HG03045 (cell line): ENCODE measurements around the gene HDAC4.

ENCODE experiments used
- ATAC-seq: cut with Tn5 transposase; IDR thresholded peaks from one replicate; pipeline ENCODE4 v1.9.1; 2021; ENCODE audit warnings: mild to moderate bottlenecking, moderate library complexity; ENCODE audit not compliant: unreplicated experiment

Gene HDAC4

GRCh38 chr2:239385096-239386000 lies 15.5 kb downstream of the HDAC4 start:
- ATAC-seq: no peak

DNA sequence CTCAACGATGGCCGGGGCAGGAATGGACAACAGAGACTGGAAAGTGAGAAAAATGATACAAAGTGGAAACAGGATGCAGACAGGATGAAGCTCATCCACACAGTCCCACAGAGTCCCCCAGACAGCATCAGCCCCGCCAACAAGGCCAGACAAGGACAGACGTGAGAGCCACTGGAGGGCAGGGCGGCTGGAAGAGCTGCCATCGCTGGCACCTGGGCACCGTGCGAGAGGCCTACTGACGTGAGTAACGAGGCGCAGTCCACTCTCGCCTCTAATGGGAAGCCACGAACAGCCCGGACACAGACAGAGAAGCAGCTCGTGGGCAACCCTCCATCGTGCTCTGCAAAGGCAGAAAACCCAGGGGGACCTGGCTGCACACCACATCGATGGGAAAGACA lies 17.1 kb downstream of the HDAC4 start:
- ATAC-seq: no peak

GRCh38 chr2:239383036-239383758 lies 17.6 kb downstream of the HDAC4 start:
- no peak for ATAC-seq

DNA sequence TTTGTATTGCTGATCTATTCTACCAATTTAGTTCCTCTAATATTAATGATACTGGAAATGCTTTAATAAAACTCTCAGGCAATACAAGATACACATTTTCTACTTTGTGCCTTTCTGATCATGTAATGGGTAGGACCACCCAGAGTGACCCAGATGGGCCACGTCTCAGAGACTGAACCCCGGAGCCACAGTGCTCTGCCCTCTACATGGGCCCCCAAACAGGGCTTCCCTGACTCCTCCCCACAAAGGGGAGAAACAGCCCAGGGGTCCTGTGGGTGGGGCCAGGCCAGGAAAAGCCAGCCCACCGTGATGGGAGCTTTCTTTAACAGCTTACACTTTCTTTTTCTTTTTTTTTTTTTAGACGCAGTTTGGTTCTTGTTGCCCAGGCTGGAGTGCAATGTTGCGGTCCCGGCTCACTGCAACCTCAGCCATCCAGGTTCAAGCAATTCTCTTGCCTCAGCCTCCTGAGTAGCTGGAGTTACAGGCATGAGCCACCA lies 18.4 kb downstream of the HDAC4 start:
- no peak for ATAC-seq

DNA sequence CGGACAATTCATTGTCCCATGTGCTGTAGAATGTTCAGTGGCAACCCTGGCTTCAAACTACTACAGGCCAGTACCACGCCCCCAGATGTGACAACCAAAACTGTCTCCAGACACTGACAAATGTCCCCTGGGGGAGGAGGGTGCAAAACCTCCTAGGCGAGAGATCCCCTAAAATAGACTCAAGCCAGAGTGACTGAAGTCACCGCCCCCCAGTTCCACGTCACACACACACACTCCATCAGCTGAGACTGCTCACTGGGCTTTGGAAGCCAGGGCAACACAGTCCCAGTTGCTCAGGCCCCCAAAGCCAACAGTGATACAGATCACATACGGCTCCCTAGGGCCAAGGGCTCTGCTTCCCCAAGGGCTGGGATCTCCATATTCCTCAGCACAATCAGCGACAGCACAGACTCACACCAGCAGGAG lies 19.1 kb downstream of the HDAC4 start:
- ATAC-seq: peak; percentile 62

DNA sequence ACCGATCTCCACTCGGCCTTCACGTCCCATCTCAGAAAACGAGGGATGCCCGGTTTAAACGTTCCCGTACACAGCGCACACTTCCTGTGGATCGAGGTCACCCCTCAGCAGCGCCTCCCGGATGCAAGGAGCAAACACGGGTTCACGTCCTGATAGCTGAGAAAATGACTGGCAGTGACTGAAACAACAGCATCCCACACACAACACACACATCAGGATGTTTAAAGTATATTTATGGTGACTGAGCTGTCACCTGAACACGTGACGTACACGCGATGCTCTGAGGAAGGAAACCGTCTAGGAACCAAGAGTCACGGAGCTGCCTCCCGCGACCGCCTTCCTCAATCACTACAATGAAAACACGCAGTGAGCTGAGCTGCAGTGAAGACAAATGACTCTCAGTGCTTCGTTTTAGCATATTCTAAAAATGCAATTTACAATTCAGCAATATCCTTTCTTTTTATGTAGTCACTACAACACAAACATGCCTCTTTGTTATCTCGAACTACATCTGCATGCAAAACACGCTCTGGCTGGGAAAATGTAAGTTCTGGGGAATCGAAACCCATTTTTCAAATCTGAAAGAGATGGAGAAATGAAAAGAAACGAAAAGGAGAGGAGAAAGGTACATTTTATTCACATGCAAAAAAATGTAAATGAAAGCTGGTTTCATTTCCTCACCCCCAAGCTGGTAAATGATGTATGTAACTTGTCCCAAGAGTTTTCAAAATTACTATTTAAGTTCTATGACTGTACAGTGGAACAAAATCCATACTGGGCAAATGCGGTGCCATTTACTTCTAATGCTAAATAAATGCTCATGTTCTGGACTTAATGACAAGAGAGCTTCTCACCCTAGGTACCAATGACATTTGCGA lies 19.8 kb downstream of the HDAC4 start:
- peak; percentile 18 for ATAC-seq

GRCh38 chr2:239379641-239380170 lies 21.1 kb downstream of the HDAC4 start:
- ATAC-seq: no peak

DNA sequence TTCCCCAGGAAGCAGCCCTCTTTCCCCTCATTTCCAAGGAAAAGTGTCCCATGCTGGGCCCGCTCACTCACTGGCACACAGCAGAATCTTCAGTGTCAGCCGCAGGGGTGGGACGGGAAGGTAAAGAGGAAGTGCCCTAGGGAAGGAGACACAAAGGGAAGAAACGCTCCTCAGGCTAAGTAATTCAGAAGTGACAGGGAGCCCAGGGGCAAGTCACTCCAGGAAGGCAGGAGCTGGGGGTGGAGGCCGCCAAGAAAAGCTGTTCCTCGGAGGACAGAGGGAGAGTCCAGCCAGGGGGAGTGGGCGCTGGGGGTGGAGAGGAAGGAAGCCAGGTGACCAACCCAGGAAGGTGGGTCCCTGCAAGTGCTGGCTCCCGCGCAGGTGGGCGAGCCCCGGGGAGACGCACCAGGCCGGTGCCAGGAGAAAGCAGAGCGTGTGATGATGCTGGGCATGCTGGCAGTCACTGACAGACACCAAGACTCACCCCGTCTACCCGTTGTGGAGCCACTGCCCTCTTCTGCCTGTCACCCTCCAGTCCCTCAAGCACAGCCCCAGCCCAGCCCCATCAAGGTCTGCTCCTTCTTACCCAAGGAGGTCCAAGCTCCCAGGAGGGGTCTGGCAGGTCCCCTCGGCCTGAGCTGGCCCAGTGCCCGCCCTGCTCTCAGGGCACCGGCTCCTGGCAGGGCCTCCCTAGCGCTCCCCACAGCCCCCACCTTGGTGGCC lies 21.7 kb downstream of the HDAC4 start:
- no peak for ATAC-seq

GRCh38 chr2:239378021-239378917 lies 22.6 kb downstream of the HDAC4 start:
- ATAC-seq: no peak

DNA sequence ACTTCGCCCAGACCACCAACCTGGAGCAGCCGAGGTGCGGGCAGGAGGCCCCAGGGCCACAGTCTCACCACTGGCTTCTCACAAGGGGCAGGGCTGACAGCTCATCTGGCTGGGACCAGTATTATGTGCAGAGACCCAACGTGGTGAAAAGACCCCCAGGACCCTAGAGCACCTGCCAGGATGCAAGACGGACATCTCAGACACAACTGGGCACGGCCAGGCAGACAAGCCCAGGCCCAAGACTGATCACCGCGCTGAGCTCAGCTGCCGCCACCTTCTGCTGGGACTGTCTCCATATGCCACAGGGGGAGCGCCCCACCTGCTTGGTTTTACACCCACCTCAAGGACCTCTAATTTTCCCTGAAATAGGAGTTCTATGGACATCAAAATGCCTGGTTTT lies 23.2 kb downstream of the HDAC4 start:
- ATAC-seq: no peak

GRCh38 chr2:239376942-239377531 lies 23.8 kb downstream of the HDAC4 start:
- ATAC-seq: no peak

DNA sequence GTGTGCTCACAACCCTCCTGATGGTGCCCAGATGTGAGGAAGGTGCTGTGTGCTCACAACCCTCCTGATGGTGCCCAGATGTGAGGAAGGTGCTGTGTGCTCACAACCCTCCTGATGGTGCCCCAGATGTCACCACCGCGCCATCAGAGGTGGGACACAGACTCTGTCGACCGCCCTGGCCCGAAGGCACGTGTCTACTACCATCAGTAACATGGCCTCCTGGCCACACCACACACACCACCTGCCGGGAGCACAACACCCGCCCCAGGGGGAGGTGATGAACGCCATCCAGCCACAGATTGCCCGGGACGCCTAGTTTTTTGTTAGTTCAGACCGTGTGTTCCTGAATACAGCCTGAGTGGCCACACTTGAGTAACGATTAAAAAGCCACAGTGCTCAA lies 24.5 kb downstream of the HDAC4 start:
- ATAC-seq: no peak

DNA sequence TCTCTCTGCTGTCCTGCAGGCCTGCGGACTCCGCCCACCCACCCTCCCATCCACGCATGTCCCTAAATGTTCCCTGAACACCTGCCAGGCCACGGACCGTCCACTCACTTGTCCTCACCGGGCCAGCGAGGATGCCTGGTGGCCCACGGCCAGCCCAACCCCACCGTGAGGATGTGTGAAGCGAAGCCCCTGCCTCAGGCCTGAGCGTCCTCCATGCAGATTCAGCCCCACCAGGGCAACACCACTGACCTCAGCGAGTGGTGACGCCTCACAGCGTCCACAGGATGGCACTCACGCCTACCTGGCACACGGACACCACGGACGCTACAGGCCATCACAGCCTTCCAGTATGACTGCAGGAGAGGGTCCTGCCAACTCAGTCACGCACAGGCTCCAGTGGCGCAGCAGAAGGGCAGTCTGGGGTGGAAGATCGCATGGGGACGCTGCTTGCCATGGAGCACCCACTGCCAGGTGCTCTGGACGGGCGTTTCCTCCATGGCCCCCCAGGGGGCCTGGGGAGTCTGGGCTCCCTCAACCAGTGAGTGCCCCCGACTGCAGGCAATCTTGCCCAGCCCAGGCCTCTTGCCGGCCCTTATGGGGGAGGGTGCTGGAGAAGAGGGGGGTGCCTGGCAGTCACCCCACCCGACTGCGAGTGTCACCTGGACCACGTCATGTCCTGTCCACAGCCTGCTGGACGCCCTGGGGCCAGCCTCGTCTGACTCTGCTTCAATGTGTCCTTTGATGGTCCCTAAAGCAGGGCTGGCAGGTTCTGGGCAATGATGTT lies 25.4 kb downstream of the HDAC4 start:
- ATAC-seq: no peak

DNA sequence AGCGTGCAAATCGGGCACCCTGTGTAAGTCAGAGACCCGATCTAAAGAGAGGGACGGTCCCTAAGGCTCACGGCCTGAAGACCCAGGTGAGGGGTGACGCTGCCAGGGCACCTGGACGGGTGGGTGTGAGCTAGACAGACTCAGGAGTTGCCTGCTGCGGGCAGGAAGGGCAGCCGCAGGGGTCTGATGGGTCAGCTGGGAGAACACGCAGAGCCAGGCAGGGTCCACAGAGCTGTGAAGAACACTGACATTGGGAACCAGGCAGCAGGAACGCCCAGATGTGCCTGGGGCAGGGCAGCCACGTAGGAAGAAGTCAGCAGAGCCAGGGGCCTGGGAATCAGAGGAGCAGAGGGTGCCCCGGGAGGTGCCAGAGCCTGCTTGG lies 25.9 kb downstream of the HDAC4 start:
- no peak for ATAC-seq

- ATAC-seq: no peak
Measured at GRCh38 chr2:239372835-239373234, 28.0 kb downstream of the HDAC4 start.

DNA sequence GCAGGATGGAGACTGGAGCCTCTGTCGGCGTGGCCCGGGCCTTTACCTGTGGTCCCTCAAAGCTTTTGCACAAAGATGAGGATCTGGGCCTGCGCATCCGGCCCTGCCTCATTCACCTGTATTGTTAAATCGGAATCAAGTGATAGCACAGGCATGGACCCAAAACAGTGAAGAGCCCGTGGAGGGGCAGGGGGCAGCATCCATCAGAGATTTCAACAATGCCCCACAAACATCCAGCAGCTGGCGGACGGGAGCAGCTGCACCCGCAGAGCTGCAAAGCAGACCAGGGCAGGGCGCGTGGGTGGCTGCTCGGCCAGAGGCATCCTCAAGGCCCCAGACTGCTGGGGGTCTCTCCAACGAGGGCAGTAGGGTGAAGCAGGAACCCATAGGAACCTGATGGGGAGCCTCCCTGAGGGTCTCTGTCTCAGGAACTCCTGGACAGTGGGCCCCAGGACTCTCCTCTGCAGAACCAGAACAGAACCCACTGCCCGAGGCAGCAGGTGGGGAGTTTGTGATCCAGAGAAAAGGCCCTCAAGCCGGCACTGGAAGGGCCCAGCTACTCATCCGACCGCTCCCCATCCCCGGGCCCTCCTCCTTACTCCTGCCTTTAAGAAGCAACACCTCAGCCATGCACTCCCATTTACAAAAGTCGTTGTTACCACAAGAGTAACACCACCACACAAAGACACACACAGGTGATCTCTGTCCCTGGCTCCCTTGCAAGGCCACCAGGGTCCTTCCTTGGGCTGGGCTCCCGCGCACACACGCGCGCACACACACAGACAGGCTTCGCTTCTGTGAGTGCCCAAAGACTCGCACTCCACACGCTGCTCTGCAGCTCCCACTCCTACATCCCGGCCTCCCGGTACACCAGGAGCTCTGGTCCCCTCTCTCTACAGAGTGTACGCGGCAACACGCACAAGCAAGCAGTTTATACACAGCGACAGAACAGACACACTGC lies 28.8 kb downstream of the HDAC4 start:
- ATAC-seq: no peak
